Stimulated activated CD4-positive, alpha-beta T cell treated with anti-CD3 and anti-CD28 coated beads, Interleukin-2, amount 100 ng/mL, for 48 hours (primary cell): Measurements from ENCODE around the gene TIFAB.
"Not testable (repeated sequence)": the region's sequence is repeated elsewhere in the genome, so short reads cannot be mapped to it uniquely, and the experiment has no call there.

Experiments used
- DNase-seq, 2 donors: peaks; one replicate each; pipeline ENCODE4 v3.0.0-alpha.2; 2020

Gene TIFAB, protein sequence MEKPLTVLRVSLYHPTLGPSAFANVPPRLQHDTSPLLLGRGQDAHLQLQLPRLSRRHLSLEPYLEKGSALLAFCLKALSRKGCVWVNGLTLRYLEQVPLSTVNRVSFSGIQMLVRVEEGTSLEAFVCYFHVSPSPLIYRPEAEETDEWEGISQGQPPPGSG

GRCh38 chr5:135452321-135453030 lies at the start of gene TIFAB:
TSS of gene TIFAB (minus strand) at chr5:135452351. CDS start at chr5:135449939, 2,412 bp downstream.
- no peak for DNase-seq

DNA sequence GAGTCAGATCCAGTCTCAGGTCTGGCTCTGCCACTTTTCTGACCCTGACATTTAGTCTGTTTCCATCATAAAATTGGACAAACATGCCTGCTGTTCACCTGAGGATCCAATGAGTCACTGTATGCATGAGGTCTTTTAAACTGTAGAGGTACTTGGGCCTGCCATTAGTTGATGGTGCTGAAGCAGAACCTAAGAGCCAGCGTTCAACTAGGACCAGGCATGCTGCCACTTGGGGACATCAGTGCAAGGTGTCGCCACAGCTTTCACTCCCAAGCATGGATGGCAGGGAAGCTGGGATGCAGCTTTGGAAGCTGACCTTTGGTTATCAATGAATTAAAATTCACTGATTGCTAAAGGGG lies 46.5 kb upstream of the TIFAB start:
- DNase-seq: no peak

DNA sequence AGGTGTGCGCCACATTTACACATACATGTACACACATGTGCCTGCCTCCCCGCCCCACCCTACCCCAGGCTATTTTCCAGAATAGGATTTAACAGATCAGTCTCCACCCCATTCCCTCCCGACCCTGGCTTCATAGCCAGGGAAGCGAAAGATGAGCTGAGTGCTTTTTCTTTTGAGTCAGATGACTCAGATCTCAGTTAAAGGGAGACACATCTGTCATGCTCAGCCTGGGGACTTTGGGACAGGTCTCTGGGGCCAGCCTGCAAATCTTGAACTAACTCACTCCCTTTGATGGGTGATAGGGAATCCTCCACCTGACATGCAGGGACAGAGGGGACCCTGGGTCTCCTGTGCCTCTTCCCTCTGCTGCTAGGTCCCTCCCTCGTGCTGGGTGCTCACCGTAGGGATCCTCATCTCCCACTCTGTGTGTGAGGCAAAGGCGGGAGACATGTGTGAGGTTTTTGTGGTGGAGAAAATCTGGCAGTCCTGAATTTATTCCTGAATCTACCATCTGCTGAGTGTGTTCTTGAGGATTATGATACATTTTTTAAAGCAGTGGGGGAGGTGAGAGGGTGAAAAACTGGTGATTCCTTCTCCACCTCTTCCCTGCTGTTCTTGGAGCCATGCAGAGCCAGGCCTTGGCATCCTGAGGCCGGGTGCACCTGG lies 46.0 kb upstream of the TIFAB start:
- DNase-seq: no peak

DNA sequence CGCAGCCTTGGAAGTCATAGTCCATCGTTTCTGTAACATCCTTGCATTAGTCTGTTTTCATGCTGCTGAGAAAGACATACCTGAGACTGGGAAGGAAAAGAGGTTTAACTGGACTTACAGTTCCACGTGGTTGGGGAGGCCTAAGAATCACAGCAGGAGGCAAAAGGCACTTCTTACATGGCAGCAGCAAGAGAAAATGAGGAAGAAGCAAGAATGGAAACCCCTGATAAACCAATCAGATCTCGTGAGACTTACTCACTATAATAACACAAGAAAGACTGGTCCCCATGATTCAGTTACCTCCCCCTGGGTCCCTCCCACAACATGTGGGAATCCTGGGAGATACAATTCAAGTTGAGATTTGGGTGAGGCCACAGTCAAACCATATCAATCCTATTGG lies 43.4 kb upstream of the TIFAB start:
- DNase-seq: not testable (repeated sequence)

DNA sequence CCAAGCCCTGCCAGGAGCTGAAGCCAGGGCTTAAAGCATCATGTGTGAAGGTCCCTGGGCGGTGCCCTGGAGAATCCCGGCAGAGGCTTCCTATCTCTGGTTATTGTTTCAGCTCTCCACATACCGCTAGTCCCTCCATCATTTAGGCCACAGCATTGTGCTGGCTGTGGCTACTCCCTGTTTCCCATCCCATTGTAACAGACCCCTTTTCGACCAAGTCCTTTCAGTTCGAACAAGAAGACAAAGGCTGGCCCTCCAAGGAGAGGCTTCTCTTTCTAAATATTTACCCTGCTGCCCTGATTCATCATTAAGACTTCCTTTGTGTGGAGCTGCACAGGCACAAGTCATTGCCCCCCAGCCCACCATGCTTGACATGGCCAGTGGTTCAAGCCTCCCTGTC lies 42.0 kb upstream of the TIFAB start:
- DNase-seq: no peak

DNA sequence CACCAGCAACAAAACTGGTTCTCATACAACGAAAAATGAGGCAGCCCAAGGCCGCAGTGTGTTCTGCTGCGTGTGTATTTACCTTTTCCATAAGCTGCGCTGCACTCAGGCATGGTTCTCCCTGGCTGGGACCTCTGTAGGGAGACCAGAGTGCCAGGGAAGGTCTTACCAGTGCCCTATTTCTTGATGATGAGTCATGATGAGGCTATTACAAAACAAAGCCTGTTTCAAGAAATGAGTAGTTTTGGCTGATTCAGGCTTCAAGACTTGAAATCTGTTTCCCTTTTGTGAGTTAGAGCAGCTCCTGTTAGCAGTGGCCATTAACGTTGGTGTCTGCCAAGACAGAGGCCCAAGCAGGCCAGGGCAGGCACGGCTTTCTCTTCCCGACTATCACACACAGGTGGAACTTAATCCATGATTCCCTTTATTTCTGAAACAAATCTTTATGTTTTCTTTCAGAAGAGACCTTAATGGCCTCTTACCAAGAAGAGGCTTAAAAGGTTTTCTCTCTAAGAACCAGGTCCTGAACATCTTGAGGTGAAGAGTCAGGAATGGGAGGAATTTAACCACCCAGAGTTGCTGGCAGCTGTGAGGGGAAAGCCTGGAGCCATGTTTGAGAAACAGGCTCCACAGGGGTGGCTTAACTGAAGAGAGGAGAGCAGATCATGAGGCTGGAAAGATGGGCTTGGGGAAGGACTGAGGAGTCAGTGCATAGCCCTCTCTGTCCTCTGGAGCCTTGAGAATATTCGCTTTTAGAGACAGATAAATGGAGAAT lies 41.4 kb upstream of the TIFAB start:
- DNase-seq: no peak

DNA sequence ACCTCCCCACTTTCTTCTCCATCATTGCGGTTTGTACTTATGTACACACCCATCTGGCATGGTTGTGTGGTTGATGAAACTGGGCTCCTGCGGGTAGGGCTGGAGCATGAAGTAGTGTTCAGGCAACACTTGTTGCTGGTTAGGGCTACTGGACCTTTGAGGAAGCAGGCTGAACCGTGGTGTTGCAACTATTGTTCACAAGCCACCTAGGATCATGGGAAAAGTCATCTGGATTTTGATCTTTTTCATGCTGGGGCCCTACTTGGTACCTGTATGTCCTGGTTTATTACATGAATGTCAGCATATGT lies 40.1 kb upstream of the TIFAB start:
- no peak for DNase-seq

DNA sequence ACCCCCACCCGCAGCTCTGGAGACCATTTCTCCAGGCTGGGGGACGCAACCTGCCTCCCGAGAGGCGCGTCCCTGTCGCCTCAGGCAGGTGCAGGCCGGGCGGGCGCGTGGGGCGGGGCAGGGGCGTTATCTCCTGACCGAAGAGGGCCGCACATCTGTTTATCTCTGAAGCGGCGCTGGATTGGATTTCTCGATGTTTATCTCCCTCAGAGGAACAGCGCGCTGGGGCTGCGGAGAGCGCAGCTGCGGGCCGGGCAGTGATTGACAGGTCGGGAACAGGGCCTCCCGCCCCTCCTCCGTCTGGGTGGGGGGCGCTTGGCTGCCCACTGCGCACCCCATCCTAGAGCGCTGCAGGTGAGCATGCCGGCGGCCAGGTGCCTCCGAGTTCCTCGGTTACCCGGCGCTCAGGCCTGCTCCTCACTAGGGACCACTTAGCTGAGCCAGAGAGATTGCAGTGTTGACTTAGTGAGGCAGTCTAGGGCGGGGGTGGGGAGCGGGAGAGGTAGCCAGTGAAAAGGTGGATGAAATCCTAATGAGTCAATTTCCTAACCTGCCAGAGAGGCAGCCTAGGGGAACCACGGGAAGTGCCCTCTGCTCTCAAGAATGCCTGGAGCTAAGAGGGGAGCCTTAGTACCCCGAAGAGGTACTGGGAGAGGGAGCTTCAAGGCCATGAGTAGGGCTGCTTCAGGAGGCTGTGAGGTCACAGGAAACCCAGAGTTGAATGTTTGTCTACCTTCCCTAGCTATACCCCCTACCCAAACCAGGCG lies 39.6 kb upstream of the TIFAB start:
- no peak for DNase-seq

- DNase-seq: no peak
Measured at GRCh38 chr5:135491038-135491551, 38.9 kb upstream of the TIFAB start.

DNA sequence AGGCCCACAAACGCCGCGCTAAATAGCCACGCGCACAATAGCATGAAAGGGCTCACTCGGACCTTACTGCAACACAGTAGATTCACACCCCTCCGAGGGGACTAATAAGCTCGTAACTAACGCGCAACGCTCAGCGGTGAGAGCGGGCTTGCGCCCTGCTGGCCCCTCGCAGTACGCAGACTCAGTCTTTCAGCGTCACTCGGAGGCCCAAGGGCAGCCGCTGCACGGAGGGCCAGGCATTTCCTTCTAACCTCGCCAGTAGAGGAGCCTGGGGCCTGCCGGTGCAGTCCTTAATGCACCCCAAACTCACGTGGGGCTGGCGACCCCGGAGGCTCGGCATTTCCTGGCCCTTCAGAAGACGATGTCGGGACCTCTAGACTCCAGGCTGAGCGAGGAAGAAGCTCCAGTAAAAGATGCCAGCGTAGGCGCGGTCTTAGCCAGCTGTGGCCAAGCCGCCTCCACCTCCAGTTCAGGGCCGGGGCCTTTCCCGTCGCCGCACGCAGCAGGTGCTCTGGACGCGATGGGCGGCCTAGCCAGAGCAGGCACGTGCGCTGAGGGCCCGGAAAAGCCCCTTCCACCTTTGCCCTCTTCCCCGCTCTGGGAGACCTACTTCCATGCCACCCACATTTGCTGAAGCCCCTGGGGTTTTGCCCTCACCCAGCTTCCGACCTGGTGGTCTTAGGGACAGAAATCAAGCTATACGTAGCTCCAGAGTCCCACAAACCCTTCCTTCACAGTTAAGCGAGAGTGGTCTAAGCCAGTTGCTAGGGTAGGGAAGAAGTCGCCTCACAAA lies 38.3 kb upstream of the TIFAB start:
- no peak for DNase-seq

DNA sequence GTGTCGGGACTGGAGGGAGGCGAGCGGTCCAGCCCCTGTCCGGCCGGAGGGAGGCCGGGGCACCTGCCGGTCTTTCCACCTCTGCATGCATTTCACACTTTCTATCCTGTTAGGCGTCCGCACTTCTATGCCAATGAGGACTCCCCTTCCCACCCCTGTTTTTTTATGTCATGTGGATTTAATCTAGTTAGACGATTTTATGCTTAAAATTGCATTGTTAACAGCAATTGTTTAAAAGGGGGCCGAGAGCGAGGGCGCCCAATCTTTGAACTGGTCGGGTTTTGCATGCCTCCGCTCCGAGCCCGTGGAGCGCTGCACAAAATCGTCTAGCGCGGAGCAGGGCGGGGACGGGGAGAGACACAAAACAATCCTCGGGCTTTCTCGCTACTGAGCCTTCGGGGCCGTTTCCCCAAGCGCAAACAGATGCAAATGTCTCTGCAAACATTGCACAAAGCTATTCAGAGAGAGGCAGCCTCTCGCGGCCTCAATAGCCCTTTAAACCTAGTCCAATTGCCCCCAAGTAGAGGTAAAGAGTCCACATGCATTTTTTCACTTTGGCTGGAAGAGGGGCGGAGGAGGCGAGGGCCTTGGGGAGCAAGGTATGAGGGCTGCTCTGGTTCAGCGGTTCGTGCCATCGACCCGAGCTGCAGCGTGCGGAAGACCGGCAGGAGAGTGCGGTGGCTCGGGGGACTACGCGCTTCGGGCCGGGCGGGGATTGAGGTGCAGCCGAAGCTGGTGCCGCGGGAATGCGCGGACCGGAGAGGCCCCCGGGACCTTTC lies 37.5 kb upstream of the TIFAB start:
- no peak for DNase-seq

- no peak for DNase-seq
Measured at GRCh38 chr5:135488727-135489465, 36.7 kb upstream of the TIFAB start.

DNA sequence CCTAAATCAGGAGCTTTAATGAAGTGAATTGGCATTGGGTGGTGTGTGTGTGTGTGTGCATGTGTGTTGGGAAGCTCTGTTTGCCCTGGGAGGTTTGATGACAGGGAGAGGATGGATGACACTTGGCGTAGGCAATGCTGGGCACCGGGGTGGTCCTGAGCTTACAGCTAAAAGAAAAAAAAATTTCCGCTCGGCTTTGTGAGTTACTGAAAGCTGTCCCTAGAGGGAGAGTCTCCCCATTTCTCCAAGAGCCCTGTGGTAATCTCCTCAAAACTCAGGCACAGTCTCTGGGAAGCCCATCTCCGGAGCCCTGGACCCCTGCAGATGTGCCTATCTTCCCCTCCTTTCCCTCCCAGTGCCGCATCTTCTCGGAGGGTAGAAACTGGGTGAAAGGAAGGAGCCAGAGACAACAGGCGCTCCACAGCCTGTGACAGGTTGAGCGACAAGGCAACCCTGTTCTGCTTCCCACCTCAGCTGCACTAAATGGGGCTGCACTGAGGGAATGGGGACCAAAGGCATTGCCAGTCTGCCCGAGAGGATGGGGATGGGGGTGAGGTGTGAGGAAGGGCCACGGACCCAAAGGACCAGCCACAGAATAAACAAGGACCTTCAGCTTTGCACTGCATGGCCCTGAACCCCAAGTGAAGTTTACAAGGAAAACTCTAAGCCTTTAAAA lies 35.8 kb upstream of the TIFAB start:
- no peak for DNase-seq

DNA sequence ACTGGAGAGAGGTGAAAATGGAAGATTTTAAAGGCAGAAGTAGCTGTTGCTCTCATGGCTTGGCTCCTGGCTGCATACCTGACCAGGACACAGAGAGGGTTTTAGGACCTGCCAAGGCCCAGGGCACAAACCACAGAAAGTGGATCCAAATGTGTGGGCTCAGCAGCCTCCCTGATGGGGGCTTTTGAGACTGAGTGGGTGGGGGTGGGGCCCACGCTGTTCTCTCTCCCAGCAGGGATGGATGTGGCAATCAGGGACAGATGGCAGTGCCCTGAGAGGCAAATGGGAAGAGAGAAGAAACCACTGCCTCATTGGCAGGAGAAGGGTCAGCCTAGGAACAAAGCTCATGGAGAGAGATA lies 34.9 kb upstream of the TIFAB start:
- DNase-seq: no peak

GRCh38 chr5:135486131-135487036 lies 34.2 kb upstream of the TIFAB start:
- no peak for DNase-seq

DNA sequence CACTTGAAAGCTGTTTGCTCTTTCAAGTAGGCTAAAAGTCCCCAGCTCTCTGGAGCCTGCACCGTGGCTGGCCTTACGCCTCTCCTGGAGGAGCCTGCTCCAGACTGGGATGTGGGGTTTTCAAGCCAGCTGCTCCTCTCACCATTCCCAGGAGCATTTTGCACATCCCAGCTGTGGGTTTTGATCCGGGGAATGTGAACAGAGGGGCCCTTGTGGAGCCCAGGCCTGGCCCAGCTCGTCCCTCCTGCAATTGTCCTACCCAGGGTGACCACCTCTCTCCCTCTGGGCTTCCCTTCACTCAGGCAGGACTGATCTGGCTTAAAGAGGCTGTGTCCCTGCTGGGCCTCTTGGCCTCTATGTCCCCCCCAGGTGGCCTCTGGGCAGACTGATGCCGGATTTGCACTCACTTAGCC lies 32.5 kb upstream of the TIFAB start:
- DNase-seq: no peak

GRCh38 chr5:135483254-135483653 lies 31.1 kb upstream of the TIFAB start:
- no peak for DNase-seq

- DNase-seq: no peak
Measured at GRCh38 chr5:135482381-135482933, 30.3 kb upstream of the TIFAB start.
